Astrocyte (in vitro differentiated cells and primary cell): ENCODE results near the gene TUT7. TPM values are rescaled to one million over a fixed set of nuclear protein-coding genes. Genes with fewer than 3 reads are reported as not detected.
"Not testable (repeated sequence)": the region's sequence is repeated elsewhere in the genome, so short reads cannot be mapped to it uniquely, and the experiment has no call there.

ENCODE experiments used
- DNase-seq: peaks from one replicate; pipeline ENCODE4 v3.0.0-alpha.2; 2010; ENCODE audit warnings: low read depth
- FAIRE-seq: peaks from 2 replicates; lab custom pipeline; 2011; peaks lifted over from hg19 to GRCh38; lab: Jason Lieb, UNC
- H2AFZ ChIP-seq: 2 replicates; pipeline ENCODE4 v1.6.0; 2012; ENCODE audit warnings: low read depth, low read length, inconsistent platforms
- H3K27ac ChIP-seq: 2 replicates; pipeline ENCODE4 v1.5.1; 2011; ENCODE audit warnings: low read depth, low read length, inconsistent platforms
- H3K27me3 ChIP-seq: 2 replicates; pipeline ENCODE4 v1.6.0; 2011; ENCODE audit warnings: low read length, inconsistent platforms; ENCODE audit not compliant: insufficient read depth
- H3K36me3 ChIP-seq: 2 replicates; pipeline ENCODE4 v1.5.1; 2011; ENCODE audit warnings: low read length, inconsistent platforms; ENCODE audit not compliant: insufficient read depth
- H3K4me1 ChIP-seq: 2 replicates; pipeline ENCODE4 v1.5.1; 2011; ENCODE audit warnings: low read length, inconsistent platforms; ENCODE audit not compliant: insufficient read depth
- H3K4me2 ChIP-seq: 2 replicates; pipeline ENCODE4 v1.6.0; 2012; ENCODE audit warnings: low read length, inconsistent platforms
- H3K4me3 ChIP-seq: 2 replicates; pipeline ENCODE4 v1.5.1; 2011; ENCODE audit warnings: low read depth, mild to moderate bottlenecking, low read length, inconsistent platforms; ENCODE audit not compliant: insufficient read depth
- H3K79me2 ChIP-seq: 2 replicates; pipeline ENCODE4 v1.6.0; 2012; ENCODE audit warnings: mild to moderate bottlenecking, low read length, inconsistent platforms; ENCODE audit not compliant: insufficient read depth
- H3K9ac ChIP-seq: 2 replicates; pipeline ENCODE4 v1.6.0; 2012; ENCODE audit warnings: mild to moderate bottlenecking, low read length, inconsistent platforms
- H3K9me3 ChIP-seq: 2 replicates; pipeline ENCODE4 v1.5.1; 2012; ENCODE audit warnings: low read depth, mild to moderate bottlenecking, low read length, inconsistent platforms; ENCODE audit not compliant: insufficient read depth
- H4K20me1 ChIP-seq: 2 replicates; pipeline ENCODE4 v1.6.0; 2012; ENCODE audit warnings: low read length, inconsistent platforms; ENCODE audit not compliant: insufficient read depth
- H3K27ac Mint-ChIP-seq: one replicate; pipeline ENCODE4 v1.8.0; 2021; ENCODE audit warnings: mild to moderate bottlenecking, mixed read lengths; ENCODE audit not compliant: unreplicated experiment
- H3K27me3 Mint-ChIP-seq: one replicate; pipeline ENCODE4 v1.8.0; 2021; ENCODE audit warnings: low read depth, mixed read lengths; ENCODE audit not compliant: unreplicated experiment
- H3K36me3 Mint-ChIP-seq: one replicate; pipeline ENCODE4 v1.8.0; 2021; ENCODE audit warnings: low read depth, mixed read lengths; ENCODE audit not compliant: unreplicated experiment
- H3K4me1 Mint-ChIP-seq: one replicate; pipeline ENCODE4 v1.8.0; 2021; ENCODE audit warnings: low read depth, mixed read lengths; ENCODE audit not compliant: unreplicated experiment
- H3K4me3 Mint-ChIP-seq: one replicate; pipeline ENCODE4 v1.8.0; 2021; ENCODE audit warnings: mild to moderate bottlenecking, moderate library complexity, mixed read lengths; ENCODE audit not compliant: unreplicated experiment
- H3K9me3 Mint-ChIP-seq: one replicate; pipeline ENCODE4 v1.8.0; 2021; ENCODE audit warnings: mild to moderate bottlenecking, mixed read lengths; ENCODE audit not compliant: unreplicated experiment
- EZH2 ChIP-seq: IDR thresholded peaks from 2 replicates; pipeline ENCODE4 v1.6.1; 2012; ENCODE audit warnings: mild to moderate bottlenecking, low read length, inconsistent platforms; ENCODE audit not compliant: insufficient read depth
- total RNA-seq: library from RNA; stranded (reverse); gene quantifications from 2 replicates; pipeline ENCODE4 v1.2.1, GENCODE V29; 2021
- TF ChIP-seq, protein P1 (sequence below): IDR thresholded peaks from 2 replicates; pipeline ENCODE4 v1.5.1; 2011; ENCODE audit warnings: low read depth, mild to moderate bottlenecking, inconsistent platforms, low read length, moderate library complexity; ENCODE audit not compliant: insufficient read depth

Gene TUT7
- total RNA-seq, 1 donor from 2014 or later: 24.8 TPM

GRCh38 chr9:86396412-86396811, 42.2 kb upstream of the TUT7 start:
- H3K36me3 Mint-ChIP-seq: no peaks in the 10 kb centered on the region
- Histone ChIP-seq H3K9me3 (no peaks in the 10 kb centered on the region), H3K27me3 (no peaks in the 10 kb centered on the region), H3K4me3 (no peak overlapping the region), H3K4me1 (no peaks in the 10 kb centered on the region), H4K20me1 (no peaks in the 10 kb centered on the region), H3K36me3 (no peaks in the 10 kb centered on the region), H3K4me2 (no peak overlapping the region), H3K27ac (no peak overlapping the region), H2AFZ (no peak overlapping the region), H3K9ac (no peak overlapping the region), H3K79me2 (no peaks in the 10 kb centered on the region)
- peaks cover 5% of the 10 kb centered on the region for H3K27me3 Mint-ChIP-seq
- FAIRE-seq (no peak), DNase-seq (no peak)
- no peaks in the 10 kb centered on the region for H3K4me1 Mint-ChIP-seq
- no peak overlapping the region for H3K27ac Mint-ChIP-seq
- no peak overlapping the region for H3K4me3 Mint-ChIP-seq
- TF ChIP-seq, protein P1, sequence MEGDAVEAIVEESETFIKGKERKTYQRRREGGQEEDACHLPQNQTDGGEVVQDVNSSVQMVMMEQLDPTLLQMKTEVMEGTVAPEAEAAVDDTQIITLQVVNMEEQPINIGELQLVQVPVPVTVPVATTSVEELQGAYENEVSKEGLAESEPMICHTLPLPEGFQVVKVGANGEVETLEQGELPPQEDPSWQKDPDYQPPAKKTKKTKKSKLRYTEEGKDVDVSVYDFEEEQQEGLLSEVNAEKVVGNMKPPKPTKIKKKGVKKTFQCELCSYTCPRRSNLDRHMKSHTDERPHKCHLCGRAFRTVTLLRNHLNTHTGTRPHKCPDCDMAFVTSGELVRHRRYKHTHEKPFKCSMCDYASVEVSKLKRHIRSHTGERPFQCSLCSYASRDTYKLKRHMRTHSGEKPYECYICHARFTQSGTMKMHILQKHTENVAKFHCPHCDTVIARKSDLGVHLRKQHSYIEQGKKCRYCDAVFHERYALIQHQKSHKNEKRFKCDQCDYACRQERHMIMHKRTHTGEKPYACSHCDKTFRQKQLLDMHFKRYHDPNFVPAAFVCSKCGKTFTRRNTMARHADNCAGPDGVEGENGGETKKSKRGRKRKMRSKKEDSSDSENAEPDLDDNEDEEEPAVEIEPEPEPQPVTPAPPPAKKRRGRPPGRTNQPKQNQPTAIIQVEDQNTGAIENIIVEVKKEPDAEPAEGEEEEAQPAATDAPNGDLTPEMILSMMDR: no peak
- TF ChIP-seq EZH2: no peak
- peaks cover 12% of the 10 kb centered on the region for H3K9me3 Mint-ChIP-seq

DNA sequence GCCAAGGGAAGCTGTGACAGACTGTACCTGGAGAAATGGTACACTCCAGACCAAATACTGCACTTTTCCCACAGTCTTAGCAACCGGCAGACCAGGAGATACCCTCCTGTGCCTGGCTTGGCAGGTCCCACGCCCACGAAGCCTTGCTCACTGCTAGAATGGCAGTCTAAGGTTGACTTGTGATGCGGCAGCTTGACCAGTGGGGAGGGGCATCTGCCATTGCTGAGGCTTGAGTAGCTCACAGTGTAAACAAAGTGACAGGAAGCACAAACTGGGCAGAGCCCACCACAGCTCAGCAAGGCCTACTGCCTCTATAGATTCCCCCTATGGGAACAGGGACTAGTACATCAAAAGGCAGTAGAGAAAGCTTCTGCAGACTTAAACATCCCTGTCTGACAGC, 36.0 kb upstream of the TUT7 start:
- not testable (repeated sequence) for H3K9me3 ChIP-seq, H3K4me1 Mint-ChIP-seq, DNase-seq, H3K27me3 ChIP-seq, H3K4me2 ChIP-seq, H3K27me3 Mint-ChIP-seq, H3K36me3 Mint-ChIP-seq, H3K4me3 Mint-ChIP-seq, H3K27ac Mint-ChIP-seq, H3K36me3 ChIP-seq, H3K79me2 ChIP-seq, H2AFZ ChIP-seq, H3K4me3 ChIP-seq, FAIRE-seq, H3K27ac ChIP-seq, H3K9ac ChIP-seq, H4K20me1 ChIP-seq, H3K4me1 ChIP-seq
- peaks cover 12% of the 10 kb centered on the region for H3K9me3 Mint-ChIP-seq

- Histone ChIP-seq H3K27me3 (no peaks in the 10 kb centered on the region), H3K79me2 (no peaks in the 10 kb centered on the region), H3K4me3 (no peak overlapping the region), H2AFZ (no peak overlapping the region), H4K20me1 (no peaks in the 10 kb centered on the region), H3K36me3 (no peaks in the 10 kb centered on the region), H3K27ac (no peak overlapping the region), H3K4me2 (no peak overlapping the region), H3K4me1 (no peaks in the 10 kb centered on the region), H3K9me3 (no peaks in the 10 kb centered on the region), H3K9ac (no peak overlapping the region)
- TF ChIP-seq, protein P1: no peak
- TF ChIP-seq EZH2: no peak
- H3K4me1 Mint-ChIP-seq: no peaks in the 10 kb centered on the region
- no peak overlapping the region for H3K4me3 Mint-ChIP-seq
- FAIRE-seq (no peak), DNase-seq (no peak)
- H3K27me3 Mint-ChIP-seq: peaks cover 6% of the 10 kb centered on the region
- H3K27ac Mint-ChIP-seq: no peak overlapping the region
- H3K36me3 Mint-ChIP-seq: no peaks in the 10 kb centered on the region
- H3K9me3 Mint-ChIP-seq: peaks cover 13% of the 10 kb centered on the region
Measured at GRCh38 chr9:86389628-86390027, 35.4 kb upstream of the TUT7 start.
